HFF-Myc (cell line): ENCODE measurements around the gene ZFPL1.

Experiments
- DNase-seq: peaks from one replicate; pipeline ENCODE4 v3.0.0-alpha.2; 2011; ENCODE audit warnings: low read depth; ENCODE audit errors: extremely low read depth
- H3K4me3 ChIP-seq: replicated peaks from 2 replicates; pipeline ENCODE4 v1.5.1; 2011; ENCODE audit warnings: low read depth, mild to moderate bottlenecking, control low read depth, low read length
- CTCF ChIP-seq: IDR thresholded peaks from 2 replicates; pipeline ENCODE4 v1.5.1; 2012; ENCODE audit warnings: mild to moderate bottlenecking, low read depth, low read length, control low read depth; ENCODE audit errors: missing control alignments

The ZFPL1 gene

GRCh38 chr11:65121447-65121864 lies 37.4 kb downstream of the ZFPL1 start:
- no peak for TF ChIP-seq CTCF
- peak overlapping the region; percentile 95 for H3K4me3 ChIP-seq
- no peak for DNase-seq

- H3K4me3 ChIP-seq, result peak within 1 kb of the TSS; percentile 95
- no peak for TF ChIP-seq CTCF
- peak; percentile 89 for DNase-seq
Observed at GRCh38 chr11:65121865-65122696, 38.1 kb downstream of the ZFPL1 start, which contains the start of the genes FAU and MRPL49. Gene FAU (minus strand): TSS chr11:65122134. CDS start chr11:65121813, 321 bp downstream. Gene MRPL49 (plus strand): TSS chr11:65122321. CDS start chr11:65122347, 26 bp downstream.

DNA sequence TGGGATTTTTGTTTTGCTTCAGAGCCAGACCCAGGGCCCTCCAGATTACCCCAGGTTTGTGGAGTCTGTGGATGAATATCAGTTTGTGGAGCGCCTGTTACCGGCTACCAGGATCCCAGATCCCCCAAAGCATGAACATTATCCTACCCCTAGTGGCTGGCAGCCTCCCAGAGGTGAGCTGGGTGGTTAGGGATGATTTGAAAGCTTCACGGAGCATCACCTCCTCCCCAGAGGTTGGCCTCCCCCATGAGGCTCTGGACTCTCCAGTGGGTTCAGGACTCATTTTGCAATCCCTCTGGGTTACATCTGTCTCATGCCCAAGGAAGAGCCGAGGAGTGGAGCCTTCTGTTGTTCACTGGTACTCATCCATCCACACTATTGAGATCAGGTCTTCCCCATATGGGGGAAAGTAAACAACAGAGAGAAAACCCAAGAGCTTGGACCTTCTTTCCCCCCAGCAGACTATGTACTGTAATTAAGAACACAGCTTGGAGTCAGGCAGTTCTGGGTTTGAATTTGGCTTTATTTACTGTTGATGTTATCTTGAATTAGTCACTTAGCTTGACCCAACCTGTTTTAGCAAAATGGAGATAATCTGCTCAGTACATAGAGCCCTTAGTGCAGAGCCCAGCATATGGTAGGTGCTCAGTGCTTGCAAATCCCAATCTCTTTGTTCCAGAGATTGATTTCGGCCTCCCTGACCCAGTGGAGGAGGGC lies 40.6 kb downstream of the ZFPL1 start:
- H3K4me3 ChIP-seq, result no peak overlapping the region
- no peak for TF ChIP-seq CTCF
- no peak for DNase-seq

DNA sequence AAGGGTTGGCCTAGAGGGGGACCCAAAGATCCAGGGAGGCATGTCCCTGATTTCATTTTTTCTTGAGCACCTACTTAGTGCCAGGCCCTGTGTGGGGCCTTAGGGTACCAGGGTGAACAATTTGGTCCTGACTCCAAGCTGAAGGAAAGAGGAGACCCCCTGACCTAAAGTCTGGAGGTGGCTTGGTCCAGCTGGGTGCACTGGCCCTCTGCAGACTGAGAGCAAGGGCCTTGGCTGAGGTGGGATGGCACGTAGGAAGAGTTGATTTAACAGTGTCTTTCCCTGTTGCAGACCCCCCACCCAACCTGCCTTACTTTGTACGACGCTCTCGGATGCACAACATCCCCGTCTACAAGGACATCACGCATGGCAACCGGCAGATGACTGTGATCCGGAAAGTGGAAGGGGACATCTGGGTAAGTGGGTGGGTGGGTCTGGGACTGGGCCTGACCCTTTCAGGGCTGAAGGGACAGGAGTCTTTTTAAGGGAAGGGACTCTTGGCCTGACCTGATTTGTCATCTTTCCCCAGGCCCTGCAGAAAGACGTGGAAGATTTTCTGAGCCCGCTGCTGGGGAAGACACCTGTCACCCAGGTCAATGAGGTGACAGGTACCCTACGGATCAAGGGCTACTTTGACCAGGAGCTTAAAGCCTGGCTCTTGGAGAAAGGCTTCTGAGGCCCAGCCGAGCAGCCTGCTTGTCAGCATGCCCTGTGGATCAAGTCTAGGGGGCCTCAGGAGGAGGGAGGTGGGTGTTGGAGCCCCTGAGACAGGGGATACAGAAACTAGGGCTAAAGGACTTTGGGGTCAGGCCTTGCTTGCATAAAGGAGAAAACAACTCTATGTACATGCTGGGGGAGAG lies 41.4 kb downstream of the ZFPL1 start:
- DNase-seq, result no peak
- TF ChIP-seq CTCF, result no peak
- no peak overlapping the region for H3K4me3 ChIP-seq

GRCh38 chr11:65126624-65127274 lies 42.7 kb downstream of the ZFPL1 start:
- no peak for DNase-seq
- H3K4me3 ChIP-seq, result no peak overlapping the region
- TF ChIP-seq CTCF, result no peak
